ENCODE measurements around the gene CDCP2.

DNA sequence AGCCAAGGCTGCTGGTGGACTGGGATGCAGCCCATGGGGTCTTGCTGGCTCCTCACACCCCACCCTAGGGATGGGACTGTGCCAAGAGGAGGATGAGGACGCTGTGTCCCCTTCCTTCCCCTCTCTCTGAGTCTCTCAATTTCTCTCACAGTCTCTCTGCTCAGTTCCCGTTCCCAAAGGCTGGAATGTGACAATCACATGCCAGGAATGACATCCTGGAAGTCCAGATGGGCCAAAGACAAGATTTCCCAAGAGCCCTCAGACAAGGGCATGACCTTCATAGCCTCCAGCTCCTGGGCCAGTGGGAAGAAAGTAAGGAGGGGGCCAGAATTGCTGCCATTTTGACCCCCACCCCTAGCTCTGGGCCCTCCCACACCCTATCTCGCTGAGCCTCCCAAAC, 7.6 kb upstream of the CDCP2 start:
- TF ChIP-seq GABPA (IDR thresholded peaks at IDR 0.05; ENCODE audit: low read depth) (no peak), POLR2AphosphoS5 (IDR thresholded peaks at IDR 0.05; ENCODE audit: low read depth) (no peak), SPI1 (IDR thresholded peaks at IDR 0.05; ENCODE audit: borderline replicate concordance, low read depth) (no peak)
- TF ChIP-seq, protein P1, sequence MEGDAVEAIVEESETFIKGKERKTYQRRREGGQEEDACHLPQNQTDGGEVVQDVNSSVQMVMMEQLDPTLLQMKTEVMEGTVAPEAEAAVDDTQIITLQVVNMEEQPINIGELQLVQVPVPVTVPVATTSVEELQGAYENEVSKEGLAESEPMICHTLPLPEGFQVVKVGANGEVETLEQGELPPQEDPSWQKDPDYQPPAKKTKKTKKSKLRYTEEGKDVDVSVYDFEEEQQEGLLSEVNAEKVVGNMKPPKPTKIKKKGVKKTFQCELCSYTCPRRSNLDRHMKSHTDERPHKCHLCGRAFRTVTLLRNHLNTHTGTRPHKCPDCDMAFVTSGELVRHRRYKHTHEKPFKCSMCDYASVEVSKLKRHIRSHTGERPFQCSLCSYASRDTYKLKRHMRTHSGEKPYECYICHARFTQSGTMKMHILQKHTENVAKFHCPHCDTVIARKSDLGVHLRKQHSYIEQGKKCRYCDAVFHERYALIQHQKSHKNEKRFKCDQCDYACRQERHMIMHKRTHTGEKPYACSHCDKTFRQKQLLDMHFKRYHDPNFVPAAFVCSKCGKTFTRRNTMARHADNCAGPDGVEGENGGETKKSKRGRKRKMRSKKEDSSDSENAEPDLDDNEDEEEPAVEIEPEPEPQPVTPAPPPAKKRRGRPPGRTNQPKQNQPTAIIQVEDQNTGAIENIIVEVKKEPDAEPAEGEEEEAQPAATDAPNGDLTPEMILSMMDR (IDR thresholded peaks at IDR 0.05; ENCODE audit: insufficient read depth, low read length): no peak
- TF ChIP-seq, protein P2, sequence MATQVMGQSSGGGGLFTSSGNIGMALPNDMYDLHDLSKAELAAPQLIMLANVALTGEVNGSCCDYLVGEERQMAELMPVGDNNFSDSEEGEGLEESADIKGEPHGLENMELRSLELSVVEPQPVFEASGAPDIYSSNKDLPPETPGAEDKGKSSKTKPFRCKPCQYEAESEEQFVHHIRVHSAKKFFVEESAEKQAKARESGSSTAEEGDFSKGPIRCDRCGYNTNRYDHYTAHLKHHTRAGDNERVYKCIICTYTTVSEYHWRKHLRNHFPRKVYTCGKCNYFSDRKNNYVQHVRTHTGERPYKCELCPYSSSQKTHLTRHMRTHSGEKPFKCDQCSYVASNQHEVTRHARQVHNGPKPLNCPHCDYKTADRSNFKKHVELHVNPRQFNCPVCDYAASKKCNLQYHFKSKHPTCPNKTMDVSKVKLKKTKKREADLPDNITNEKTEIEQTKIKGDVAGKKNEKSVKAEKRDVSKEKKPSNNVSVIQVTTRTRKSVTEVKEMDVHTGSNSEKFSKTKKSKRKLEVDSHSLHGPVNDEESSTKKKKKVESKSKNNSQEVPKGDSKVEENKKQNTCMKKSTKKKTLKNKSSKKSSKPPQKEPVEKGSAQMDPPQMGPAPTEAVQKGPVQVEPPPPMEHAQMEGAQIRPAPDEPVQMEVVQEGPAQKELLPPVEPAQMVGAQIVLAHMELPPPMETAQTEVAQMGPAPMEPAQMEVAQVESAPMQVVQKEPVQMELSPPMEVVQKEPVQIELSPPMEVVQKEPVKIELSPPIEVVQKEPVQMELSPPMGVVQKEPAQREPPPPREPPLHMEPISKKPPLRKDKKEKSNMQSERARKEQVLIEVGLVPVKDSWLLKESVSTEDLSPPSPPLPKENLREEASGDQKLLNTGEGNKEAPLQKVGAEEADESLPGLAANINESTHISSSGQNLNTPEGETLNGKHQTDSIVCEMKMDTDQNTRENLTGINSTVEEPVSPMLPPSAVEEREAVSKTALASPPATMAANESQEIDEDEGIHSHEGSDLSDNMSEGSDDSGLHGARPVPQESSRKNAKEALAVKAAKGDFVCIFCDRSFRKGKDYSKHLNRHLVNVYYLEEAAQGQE (IDR thresholded peaks at IDR 0.05; ENCODE audit: insufficient replicate concordance, low read depth): no peak
